Central memory CD4-positive, alpha-beta T cell (primary cell): Measurements from ENCODE around the gene TSTD2.
"Not testable (repeated sequence)": the region's sequence is repeated elsewhere in the genome, so short reads cannot be mapped to it uniquely, and the experiment has no call there.

ENCODE experiments used
- DNase-seq: peaks from one replicate; pipeline ENCODE4 v3.0.0; 2022

Gene TSTD2

GRCh38 chr9:97581590-97581989, 51.6 kb downstream of the TSTD2 start:
- DNase-seq, result not testable (repeated sequence)

- DNase-seq, result no peak
Observed at GRCh38 chr9:97579914-97580313, 53.3 kb downstream of the TSTD2 start.

- no peak for DNase-seq
Observed at GRCh38 chr9:97578846-97579245, 54.3 kb downstream of the TSTD2 start.

- no peak for DNase-seq
Observed at GRCh38 chr9:97577051-97577450, 56.1 kb downstream of the TSTD2 start.

- DNase-seq, result no peak
Observed at GRCh38 chr9:97575673-97576200, 57.4 kb downstream of the TSTD2 start.

- DNase-seq, result peak; percentile 58
Observed at GRCh38 chr9:97574921-97575672, 58.1 kb downstream of the TSTD2 start.

- not testable (repeated sequence) for DNase-seq
Observed at GRCh38 chr9:97574101-97574571, 59.0 kb downstream of the TSTD2 start.

GRCh38 chr9:97573482-97574073, 59.6 kb downstream of the TSTD2 start:
- no peak for DNase-seq

- no peak for DNase-seq
Observed at GRCh38 chr9:97572892-97573365, 60.2 kb downstream of the TSTD2 start.

GRCh38 chr9:97572196-97572891, 60.8 kb downstream of the TSTD2 start:
- no peak for DNase-seq

- DNase-seq, result no peak
Observed at GRCh38 chr9:97571664-97572063, 61.5 kb downstream of the TSTD2 start.

- DNase-seq, result no peak
Observed at GRCh38 chr9:97570899-97571298, 62.3 kb downstream of the TSTD2 start.

GRCh38 chr9:97568461-97569275, 64.5 kb downstream of the TSTD2 start:
- no peak for DNase-seq

GRCh38 chr9:97567894-97568202, 65.3 kb downstream of the TSTD2 start:
- no peak for DNase-seq

- no peak for DNase-seq
Observed at GRCh38 chr9:97567182-97567893, 65.8 kb downstream of the TSTD2 start.

- no peak for DNase-seq
Observed at GRCh38 chr9:97565262-97565661, 67.9 kb downstream of the TSTD2 start.

GRCh38 chr9:97564291-97565175, 68.6 kb downstream of the TSTD2 start:
- DNase-seq, result no peak

- DNase-seq, result no peak
Observed at GRCh38 chr9:97563458-97564135, 69.6 kb downstream of the TSTD2 start.

GRCh38 chr9:97562542-97562941, 70.6 kb downstream of the TSTD2 start:
- DNase-seq, result no peak

GRCh38 chr9:97561501-97561900, 71.7 kb downstream of the TSTD2 start:
- no peak for DNase-seq
